Fibroblast of lung (primary cell): ENCODE measurements around the gene CCDC60.

ENCODE experiments used
- CTCF ChIP-seq, 2 donors: IDR thresholded peaks in 1 of 2; conservative IDR thresholded peaks in 1 of 2; 1 replicate in 1 of 2; 2 replicates in 1 of 2; pipeline ENCODE4 v1.5.1; 2011 to 2012; ENCODE audit warnings: low read length in 2 of 2, control low read depth in 1 of 2, inconsistent platforms in 1 of 2, low read depth in 1 of 2, mild to moderate bottlenecking in 1 of 2
- EZH2 ChIP-seq: IDR thresholded peaks from 2 replicates; pipeline ENCODE4 v1.5.1; 2012; ENCODE audit warnings: low read length, control low read depth, mild to moderate bottlenecking; ENCODE audit errors: missing control alignments

GRCh38 chr12:119459481-119459880, 125.0 kb downstream of the CCDC60 start:
- TF ChIP-seq CTCF (conservative IDR thresholded peaks at IDR 0.05 in 1 of 2, IDR thresholded peaks at IDR 0.05 in 1 of 2; ENCODE audit: low read depth in 1 of 2, low read length in 2 of 2) (no peak), EZH2 (no peak)
